Mononuclear cell (primary cell): ENCODE measurements around the gene ZRANB3. TPM values are rescaled to one million over a fixed set of nuclear protein-coding genes. Genes with fewer than 3 reads are reported as not detected.

Source experiments
- H3K27me3 ChIP-seq: 2 replicates; pipeline ENCODE4 v1.6.0; 2011; ENCODE audit warnings: low read length, control low read depth; ENCODE audit not compliant: insufficient read depth
- H3K4me1 ChIP-seq: 2 replicates; pipeline ENCODE4 v1.5.1; 2011; ENCODE audit warnings: mild to moderate bottlenecking, low read length, control low read depth; ENCODE audit not compliant: insufficient read depth
- H3K4me3 ChIP-seq: 2 replicates; pipeline ENCODE4 v1.5.1; 2011; ENCODE audit warnings: mild to moderate bottlenecking, low read length, moderate library complexity
- H3K9me3 ChIP-seq: 2 replicates; pipeline ENCODE4 v1.5.1; 2011; ENCODE audit warnings: low read depth, mild to moderate bottlenecking, control low read depth, low read length
- total RNA-seq: library from RNA; depleted of rRNA; stranded (reverse); fragments of >200 nt; gene quantifications from one replicate; pipeline ENCODE4 v1.2.3, GENCODE V29; 2012

Gene ZRANB3
- total RNA-seq, 1 donor, result 3.5 TPM

DNA sequence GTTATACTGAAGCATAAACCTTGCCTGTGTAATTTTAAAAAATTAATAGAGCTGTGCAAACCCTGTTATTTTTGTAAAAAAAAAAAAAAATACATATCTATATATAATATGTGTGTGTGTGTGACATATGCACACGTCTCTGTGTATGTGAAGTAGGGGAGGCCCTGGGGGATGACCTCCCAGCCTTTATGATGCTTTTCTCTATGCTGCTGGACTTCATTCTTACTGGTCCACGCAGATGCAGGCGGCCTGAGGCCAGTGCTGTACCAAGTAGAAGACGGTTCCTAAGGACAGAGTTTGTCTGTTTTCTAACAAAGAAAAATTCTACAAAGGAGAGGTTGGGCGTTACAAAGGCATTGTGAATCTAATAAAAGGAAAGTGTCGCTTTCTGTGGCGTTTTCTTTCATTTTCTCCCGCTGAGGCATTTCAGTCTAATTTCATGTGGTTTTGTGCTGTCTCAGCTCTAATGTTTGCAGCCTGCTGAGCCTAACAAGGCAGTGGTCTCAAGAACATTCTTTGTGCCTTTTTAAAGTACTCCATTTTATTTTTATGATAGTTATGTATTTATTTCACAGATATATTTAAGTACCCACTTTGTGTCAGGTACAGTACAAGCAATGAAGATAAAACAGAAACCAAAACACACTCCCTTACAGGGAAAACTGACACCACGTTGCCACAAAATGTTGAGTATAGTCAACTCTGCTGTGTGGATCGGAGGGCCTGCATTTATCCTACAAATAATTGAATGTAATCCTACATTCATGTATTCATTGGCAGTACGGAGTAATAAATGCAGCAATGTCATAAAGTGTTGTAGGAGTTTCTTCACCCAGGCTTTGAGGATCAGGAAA, 360.9 kb downstream of the ZRANB3 start:
- H3K27me3 ChIP-seq, result no peaks in the 10 kb centered on the region
- H3K4me3 ChIP-seq, result no peak overlapping the region
- H3K9me3 ChIP-seq, result no peaks in the 10 kb centered on the region
- H3K4me1 ChIP-seq, result no peaks in the 10 kb centered on the region

DNA sequence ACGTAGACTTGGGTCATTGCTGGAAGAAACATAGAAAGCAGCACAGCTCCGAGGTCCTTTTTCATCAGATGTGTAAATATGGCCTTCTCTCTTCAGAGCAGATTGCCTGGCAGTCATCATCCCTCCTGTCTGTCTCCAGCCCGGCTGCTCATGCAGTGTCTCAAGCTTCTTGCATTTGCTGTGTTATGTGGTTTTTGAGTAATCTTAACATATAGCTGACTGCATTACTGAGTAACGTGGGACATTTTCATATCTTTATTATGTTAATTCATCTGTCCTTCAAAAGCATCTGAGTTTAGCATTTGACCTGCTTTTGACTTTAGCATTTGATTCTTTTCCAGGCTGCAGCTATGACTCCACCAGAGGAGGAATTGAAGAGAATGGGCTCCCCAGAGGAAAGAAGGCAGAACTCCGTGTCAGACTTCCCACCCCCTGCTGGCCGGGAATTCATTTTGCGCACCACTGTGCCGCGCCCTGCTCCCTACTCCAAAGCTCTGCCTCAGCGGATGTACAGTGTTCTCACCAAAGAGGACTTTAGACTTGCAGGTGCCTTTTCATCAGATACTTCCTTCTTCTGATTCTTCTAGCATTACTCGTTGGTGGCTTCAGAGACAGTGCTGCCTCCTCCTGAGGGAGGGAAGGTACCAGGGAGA, 362.7 kb downstream of the ZRANB3 start:
- Histone ChIP-seq H3K9me3 (no peaks in the 10 kb centered on the region), H3K4me3 (no peak overlapping the region), H3K4me1 (no peaks in the 10 kb centered on the region), H3K27me3 (no peaks in the 10 kb centered on the region)

DNA sequence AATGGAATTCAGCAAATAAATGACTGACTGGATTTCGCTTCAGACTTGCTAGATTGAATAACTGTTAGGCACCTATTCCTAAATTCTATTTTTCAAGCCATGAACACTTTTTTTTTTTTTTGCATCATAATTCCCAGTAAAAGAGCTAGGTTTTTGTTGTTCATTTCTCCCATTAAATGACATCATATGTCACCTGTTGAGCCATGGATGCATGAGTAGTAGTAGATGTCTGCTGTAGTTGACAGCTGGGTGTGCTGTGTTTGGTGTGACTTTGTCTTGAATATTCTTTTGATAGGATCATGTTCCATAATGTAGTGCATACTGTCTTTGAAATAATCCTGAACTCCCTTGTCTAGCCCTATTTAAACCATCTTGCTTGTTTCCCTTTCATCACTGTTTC, 363.7 kb downstream of the ZRANB3 start:
- Histone ChIP-seq H3K4me3 (no peak overlapping the region), H3K4me1 (no peaks in the 10 kb centered on the region), H3K27me3 (no peaks in the 10 kb centered on the region), H3K9me3 (no peaks in the 10 kb centered on the region)

DNA sequence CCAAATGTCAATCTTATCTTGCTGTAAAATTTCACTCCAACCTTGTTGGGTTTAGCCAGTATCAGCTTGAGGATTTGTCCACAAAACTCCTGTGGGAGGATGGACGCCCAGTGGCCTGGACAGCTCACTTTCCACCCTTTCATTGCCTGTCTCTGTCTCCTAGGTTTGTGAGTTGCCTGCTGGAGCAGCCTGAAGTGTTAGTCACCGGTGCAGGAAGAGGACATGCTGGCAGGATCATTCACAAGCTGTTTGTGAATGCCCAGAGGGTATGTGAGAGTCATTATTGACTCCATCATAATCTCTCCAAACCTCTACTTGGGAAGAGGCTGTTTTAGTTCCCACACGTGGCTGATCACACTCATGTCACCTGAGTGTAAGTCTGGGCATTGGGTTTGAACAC, 366.6 kb downstream of the ZRANB3 start:
- no peak overlapping the region for H3K4me3 ChIP-seq
- H3K9me3 ChIP-seq, result no peaks in the 10 kb centered on the region
- no peaks in the 10 kb centered on the region for H3K27me3 ChIP-seq
- no peaks in the 10 kb centered on the region for H3K4me1 ChIP-seq

DNA sequence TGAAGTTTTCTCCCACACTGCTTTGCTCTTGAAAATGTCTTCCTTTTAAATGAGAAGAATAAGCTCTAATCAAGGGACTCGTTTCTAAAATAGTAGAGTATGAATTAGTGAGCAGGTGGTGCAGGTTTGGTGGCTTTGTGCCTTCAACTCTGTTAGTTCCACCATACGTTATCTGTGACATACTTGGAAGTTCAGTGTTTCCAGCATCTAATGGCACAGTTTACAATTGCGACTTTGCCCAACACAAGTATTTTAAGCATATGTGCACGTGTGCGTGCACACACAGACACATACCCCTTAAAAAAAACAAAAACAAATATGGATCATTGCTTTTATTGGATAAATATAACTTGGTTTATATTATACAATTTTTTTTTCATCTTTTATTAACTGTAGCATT, 367.1 kb downstream of the ZRANB3 start:
- Histone ChIP-seq H3K4me1 (no peaks in the 10 kb centered on the region), H3K27me3 (no peaks in the 10 kb centered on the region)

DNA sequence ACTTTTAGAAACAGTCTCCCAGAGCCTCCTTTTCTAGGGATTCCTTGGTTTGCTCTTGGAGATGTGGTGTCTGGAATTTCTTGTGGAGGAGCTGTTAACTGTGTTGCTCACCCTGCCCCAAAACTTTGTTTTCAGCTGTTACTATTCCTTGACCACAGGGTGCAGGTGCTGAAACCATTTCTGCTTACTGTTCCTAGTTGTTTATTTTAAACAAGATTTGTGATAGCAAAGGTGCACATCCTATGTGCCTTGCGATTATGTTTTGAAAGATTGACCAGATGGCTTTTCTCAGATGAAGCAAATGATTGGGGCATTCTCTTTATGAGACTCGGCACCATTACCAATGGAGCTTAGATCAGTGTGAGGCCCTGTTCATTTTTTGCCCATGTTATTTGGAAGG, 367.7 kb downstream of the ZRANB3 start:
- Histone ChIP-seq H3K9me3 (no peaks in the 10 kb centered on the region), H3K27me3 (no peaks in the 10 kb centered on the region), H3K4me3 (no peak overlapping the region), H3K4me1 (no peaks in the 10 kb centered on the region)

More for the DNA sequence above, 367.1 kb downstream of the ZRANB3 start:
- H3K9me3 ChIP-seq, result no peaks in the 10 kb centered on the region
- no peak overlapping the region for H3K4me3 ChIP-seq

DNA sequence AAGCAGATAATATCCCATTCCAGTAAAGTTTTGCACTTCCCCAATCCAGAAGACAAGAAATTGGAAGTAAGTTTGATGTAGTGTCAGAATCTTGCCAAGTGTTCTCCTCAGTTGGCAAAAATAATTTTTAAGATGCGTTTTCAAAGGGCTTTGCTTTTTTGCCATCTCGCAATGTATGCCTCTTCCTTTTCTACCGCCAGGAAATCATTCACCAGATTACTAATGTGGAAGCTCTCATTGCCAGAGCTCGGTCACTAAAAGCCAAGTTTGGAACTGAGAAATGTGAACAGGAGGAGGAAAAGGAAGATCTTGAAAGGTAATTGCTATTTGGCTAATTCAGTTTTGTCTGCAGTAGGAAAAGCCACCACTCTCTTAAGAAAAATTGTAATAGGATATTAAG, 368.2 kb downstream of the ZRANB3 start:
- no peaks in the 10 kb centered on the region for H3K27me3 ChIP-seq
- no peaks in the 10 kb centered on the region for H3K9me3 ChIP-seq
- no peaks in the 10 kb centered on the region for H3K4me1 ChIP-seq
- H3K4me3 ChIP-seq, result no peak overlapping the region

DNA sequence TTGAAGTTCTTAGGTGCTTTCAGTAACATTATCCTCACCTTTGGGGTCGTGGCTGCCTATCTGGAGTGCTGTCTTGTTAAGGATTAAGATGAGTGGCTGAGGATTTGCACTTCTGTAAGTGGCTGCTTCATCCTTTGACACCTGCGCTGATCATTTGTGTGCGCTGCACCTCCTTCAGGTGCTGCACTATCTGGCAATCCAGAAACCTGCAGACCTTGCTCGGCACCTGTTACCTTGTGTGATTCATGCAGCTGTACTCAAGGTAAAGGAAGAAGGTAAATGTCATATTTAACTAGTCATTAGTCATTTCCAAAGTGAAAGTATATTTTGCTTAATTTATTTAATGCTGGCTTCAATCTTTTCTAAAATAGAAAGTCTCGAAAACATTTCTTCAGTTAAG, 368.6 kb downstream of the ZRANB3 start:
- Histone ChIP-seq H3K4me1 (no peaks in the 10 kb centered on the region), H3K4me3 (no peak overlapping the region), H3K27me3 (no peaks in the 10 kb centered on the region), H3K9me3 (no peaks in the 10 kb centered on the region)

DNA sequence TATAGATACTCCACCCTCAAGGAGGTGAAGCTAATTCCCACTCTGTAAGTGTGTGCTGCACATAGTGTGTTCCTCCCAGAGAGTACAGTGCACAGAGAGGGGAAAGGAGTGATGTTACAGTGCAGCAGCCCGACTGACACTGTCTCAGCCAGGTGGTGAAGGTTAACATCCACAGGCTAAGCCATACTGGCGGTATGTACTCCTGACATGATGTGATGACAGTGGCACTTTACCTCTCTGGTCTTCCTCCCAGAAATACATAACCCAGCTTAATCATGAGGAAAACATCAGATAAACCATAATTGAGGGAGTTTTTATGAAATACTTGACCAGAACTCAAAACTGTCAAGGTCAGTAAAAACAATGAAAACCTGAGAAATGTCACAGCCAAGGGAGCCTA, 371.8 kb downstream of the ZRANB3 start:
- Histone ChIP-seq H3K27me3 (no peaks in the 10 kb centered on the region), H3K4me1 (no peaks in the 10 kb centered on the region), H3K4me3 (no peak overlapping the region), H3K9me3 (no peaks in the 10 kb centered on the region)

DNA sequence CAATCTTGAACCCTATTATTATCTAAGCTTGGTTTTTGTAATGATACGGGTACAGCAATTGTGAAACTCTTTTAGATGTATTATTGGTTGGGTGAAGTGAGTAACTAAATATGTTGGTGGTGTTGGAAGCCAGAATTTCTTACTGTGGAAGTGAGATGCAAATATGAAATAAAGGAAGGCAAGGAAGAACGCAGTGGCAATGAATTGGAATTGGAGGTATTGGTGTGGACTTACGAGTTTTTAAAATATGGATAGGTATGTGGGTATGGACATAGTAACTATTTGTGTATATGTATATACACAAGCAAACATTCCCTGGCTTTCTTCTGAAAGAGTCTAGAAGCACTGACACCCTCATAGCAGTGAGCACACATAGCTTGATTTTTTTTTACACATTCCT, 373.2 kb downstream of the ZRANB3 start:
- H3K9me3 ChIP-seq, result no peaks in the 10 kb centered on the region

DNA sequence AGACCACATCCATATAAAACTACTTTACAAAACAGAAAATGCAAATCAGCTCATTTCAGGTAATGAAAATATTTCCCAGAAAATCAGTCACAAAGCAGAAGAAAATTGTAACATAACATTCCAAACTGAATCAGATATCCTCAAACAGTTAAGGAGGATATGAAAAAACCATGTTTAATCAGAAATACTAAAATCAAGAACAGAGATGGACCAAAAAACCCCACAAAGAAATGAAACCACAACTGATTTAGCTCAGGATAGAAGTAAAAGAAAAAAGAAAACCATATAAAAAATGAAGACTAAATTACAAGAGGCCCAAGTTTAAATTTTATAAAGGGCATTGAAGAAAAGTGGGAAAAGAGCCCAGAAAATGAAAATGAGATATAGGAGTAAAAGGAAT, 376.1 kb downstream of the ZRANB3 start:
- Histone ChIP-seq H3K4me3 (no peak overlapping the region), H3K27me3 (no peaks in the 10 kb centered on the region), H3K4me1 (no peaks in the 10 kb centered on the region), H3K9me3 (no peaks in the 10 kb centered on the region)

More for the DNA sequence above, 373.2 kb downstream of the ZRANB3 start:
- Histone ChIP-seq H3K4me3 (no peak overlapping the region), H3K27me3 (no peaks in the 10 kb centered on the region), H3K4me1 (no peaks in the 10 kb centered on the region)

DNA sequence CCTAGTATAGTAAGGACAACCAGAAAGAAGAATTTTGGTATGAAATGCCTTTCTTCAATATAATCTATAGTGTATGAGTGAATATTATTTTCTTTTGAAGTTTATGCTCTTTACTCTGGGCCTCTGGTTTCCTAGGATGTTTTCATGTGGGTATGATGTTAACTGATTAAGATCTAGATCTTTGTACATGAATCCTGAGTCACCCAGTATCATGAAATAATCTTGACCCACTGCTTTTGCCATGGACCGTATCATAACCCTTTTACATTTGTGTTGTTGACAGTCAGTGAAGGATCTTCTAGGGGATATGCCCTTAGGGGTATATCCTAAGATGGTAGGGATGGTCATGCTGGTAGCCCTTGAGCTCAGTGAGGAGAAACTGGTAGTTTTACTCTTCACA, 378.7 kb downstream of the ZRANB3 start:
- no peaks in the 10 kb centered on the region for H3K4me1 ChIP-seq
- no peaks in the 10 kb centered on the region for H3K9me3 ChIP-seq
- H3K4me3 ChIP-seq, result no peak overlapping the region
- no peaks in the 10 kb centered on the region for H3K27me3 ChIP-seq

DNA sequence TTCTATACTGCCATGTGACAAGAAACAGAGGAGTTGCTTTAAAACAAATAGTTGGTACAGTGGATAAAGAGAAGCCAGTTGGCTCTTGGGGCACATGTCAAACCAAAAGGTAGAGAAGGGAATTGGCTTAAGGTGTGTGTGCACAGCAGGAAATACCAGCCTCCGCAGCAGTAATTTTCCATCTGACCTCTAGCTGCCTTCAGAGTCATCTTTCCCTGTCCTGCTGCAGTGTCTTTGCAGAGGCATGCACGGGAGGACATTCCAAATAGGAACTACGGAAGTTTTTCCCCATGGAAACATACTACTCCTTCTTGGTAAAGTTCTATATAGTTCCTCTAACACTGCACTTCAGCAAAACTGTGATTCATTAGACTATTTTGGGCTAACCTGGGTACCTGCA, 379.4 kb downstream of the ZRANB3 start:
- H3K9me3 ChIP-seq, result no peaks in the 10 kb centered on the region
- no peaks in the 10 kb centered on the region for H3K4me1 ChIP-seq

DNA sequence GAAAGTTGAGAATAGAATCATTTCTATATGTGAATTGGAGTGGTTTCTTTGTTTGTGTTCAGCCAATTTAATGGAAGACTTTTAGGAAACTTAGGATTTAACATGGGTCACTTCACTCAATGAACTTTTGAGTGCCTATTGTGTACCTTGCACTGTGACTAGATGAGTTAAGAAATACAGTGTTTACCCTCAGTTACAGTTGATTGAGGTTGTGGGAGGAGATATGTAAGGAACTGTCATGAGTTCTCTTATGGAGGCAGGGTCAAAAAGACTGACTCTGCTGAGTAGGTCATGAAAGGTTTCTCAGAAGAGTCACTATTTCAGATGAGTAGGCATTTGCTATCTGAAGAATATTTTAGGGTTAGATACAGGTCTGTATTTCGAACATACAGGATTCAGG, 380.3 kb downstream of the ZRANB3 start:
- H3K4me3 ChIP-seq, result no peak overlapping the region

More for the DNA sequence above, 379.4 kb downstream of the ZRANB3 start:
- H3K4me3 ChIP-seq, result no peak overlapping the region
- H3K27me3 ChIP-seq, result no peaks in the 10 kb centered on the region

DNA sequence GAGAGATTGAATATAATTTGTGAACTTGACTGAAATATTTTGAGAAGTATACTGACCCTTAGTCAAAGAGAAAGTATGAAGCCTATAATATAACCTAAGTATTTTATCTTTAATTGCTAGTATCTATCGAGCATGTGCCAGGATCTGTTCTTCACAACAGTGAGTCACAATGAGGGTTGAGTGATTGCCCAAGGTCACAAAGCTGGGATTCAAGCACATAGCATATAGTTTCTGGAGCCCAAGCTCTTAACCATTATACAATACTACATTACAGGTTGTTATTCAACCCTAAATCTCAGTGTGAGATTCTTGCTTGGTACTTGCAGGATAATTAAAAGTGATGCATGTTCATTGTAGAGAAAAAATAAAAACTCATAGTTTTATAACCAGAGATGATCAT, 381.8 kb downstream of the ZRANB3 start:
- no peaks in the 10 kb centered on the region for H3K4me1 ChIP-seq
- no peak overlapping the region for H3K4me3 ChIP-seq
- no peaks in the 10 kb centered on the region for H3K9me3 ChIP-seq
- no peaks in the 10 kb centered on the region for H3K27me3 ChIP-seq

More for the DNA sequence above, 380.3 kb downstream of the ZRANB3 start:
- Histone ChIP-seq H3K9me3 (no peaks in the 10 kb centered on the region), H3K4me1 (no peaks in the 10 kb centered on the region), H3K27me3 (no peaks in the 10 kb centered on the region)

DNA sequence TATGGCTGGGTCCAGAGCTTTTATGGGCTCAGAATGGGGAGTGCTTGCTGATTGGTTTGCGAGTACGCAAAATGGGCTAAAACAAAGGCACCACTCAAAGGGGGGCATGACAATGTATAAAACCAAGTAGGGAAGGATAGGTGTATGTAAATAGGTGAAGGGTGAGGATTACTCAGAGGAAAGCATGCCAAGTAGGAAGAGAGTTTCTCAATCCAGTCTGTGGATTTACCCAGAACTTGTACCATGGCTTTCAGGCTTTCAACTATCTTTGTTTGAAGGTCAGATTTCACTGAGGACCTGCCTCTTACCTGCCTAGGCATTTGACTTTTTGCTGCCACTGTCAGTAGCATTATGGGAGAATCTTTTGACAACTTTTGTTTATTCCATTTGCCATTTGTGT, 386.7 kb downstream of the ZRANB3 start:
- Histone ChIP-seq H3K4me3 (no peak overlapping the region), H3K9me3 (peaks cover 15% of the 10 kb centered on the region), H3K27me3 (no peaks in the 10 kb centered on the region), H3K4me1 (no peaks in the 10 kb centered on the region)
